GM18861 (cell line): ENCODE results near the gene DLG5.

ENCODE experiments used
- ATAC-seq: cut with Tn5 transposase; IDR thresholded peaks from one replicate; pipeline ENCODE4 v1.9.1; 2021; ENCODE audit not compliant: unreplicated experiment

The DLG5 gene

DNA sequence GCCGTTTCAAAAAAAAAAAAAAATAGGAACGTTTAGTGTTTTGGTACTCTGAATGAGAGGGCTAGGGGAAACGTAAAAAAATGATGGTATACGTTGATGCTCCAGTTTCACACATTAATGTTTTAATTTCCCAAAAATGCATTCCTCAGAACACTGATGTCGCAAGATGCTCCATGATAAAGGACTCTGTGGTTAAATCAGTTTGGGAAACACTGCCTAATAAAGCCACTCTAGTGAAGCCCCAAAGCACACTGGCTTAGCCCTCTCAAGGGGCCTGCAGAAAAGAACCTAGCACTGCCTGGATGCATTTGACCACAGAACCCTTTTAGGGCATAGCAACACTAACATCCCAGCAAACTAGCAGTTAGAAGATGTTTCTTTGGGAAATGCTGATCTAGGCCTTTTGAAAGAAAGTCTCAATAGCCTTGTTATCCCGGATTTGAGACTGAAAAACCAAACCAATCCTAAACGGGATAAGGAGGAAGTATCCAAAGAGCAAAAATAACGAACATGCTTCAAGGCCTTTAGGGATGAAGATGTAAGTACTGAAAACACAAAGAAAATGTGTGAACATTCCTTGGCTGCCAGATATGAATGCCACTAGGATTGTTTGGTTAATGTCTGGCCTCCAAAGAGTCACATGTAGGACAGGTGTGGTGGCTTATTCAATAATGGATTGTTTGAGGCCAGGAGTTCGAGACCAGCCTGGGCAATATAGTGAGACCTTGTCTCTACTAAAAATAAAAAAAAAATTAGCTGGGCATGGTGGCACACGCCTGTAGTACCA, 11.0 kb downstream of the DLG5 start:
- no peak for ATAC-seq

DNA sequence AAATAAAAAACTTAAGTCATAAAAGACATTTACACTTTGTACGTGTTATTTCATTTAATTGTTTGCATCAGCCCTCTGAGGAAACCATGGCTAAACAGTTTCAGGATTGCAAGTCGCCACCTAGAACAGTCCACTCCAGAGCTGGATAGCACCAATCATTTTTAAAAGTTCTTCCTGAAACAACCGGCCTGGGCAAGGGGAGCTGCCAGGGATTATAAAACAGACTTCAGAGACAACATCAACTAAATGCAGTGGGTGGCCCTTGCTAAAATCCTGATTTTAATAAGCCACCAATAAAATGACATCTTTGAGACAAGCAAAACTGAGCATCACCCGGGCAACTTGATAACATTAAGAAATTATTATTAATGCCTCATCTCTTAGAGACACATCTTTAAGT, 13.5 kb downstream of the DLG5 start:
- no peak for ATAC-seq

DNA sequence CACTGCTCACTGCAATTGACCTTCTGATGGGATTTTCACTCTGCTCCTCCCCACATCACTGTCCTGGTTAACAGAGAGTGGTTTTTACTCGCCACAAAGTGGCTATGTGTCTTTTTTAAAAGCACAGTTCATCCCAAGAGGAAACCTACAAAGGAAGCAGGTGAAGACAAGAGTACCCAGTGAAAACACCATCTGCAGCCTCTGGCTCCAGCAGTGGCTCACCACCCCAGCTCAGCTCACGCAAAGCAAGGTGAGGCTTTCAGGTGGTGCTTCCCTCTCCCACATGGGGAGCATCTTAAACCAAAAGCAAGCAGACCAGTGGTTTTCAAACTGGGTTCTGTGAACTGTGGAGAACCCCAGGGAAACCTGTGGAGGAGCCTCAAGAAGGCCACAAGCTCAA, 14.0 kb downstream of the DLG5 start:
- no peak for ATAC-seq

DNA sequence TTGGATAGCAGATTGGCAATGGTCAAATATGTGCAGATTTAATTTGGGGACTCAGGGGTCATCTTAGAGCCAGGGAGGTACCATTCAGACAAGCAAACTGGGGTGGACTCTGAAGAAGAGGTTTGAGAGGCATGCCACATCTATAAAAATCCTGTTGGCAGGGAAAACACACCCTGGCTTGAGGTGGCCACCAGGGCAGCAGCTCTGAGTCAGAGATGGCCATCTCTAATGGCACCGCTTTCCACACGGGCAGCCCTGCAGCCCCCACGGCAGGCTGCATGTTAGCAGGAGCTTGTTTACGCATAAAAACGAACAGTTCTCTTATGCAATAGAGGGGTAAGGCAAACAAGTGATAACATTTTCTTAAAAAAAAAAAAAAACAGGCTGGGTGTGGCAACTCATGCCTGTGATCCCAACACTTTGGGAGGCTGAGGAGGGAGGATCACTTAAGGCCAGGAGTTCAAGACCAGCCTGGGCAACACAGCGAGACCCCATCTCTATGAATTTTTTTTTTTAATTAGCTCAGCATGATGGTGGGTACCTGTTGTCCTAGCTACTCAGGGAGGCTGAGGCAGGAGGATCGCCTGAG, 14.9 kb downstream of the DLG5 start:
- no peak for ATAC-seq

DNA sequence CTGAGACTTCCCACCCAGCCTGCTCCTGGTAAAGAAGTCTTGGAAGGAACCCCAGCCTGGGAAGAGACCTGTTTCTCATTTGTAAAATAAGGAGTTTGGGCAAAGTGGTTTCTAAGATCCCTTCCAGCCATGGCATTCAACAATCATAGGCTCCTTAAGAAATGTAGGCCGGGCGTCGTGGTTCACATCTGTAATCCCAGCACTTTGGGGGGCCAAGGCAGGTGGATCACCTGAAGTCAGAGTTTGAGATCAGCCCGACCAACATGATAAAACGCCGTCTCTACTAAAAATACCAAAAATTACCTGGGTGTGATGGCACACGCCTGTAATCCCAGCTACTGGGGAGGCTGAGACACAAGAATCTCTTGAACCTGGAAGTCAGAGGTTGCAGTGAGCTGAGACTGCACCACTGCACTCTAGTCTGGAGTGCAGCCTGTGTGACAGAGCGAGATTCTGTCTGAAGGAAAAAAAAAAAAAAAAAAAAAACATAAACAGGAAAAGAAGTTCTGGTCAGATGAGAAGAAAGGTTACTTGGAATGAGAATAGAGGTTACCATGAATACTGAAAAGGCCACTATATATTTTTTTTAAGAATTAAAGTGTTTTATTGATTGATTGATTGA, 15.9 kb downstream of the DLG5 start:
- no peak for ATAC-seq

DNA sequence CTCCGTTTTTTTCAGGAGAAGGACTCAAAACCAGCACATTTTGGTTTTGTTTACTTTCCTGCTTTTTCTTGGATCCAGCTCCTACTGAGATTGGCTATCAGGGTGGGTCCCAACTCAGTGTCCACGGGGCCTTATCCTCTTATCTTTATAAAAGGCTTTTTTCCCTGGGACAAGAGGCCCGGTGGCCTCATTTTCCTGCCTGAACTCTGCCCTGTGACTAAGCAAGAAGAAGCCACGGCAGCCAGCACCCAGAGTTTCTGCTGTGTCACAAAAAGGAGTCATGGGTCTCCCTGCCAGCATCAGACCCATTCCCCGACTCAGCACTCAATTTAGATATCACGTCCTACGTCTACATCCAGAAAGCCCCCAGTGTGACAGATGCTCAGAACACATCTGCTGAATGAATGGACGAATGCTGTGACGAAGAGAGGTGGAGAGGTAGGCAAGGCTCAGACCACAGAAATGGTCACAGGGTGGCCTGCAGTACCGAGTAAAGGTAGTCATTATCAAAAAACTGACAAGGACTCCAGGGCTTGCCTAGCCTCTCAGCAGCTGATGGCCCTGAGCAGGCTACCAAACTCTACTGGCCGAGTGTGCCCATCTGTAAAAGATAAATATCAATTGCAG, 16.7 kb downstream of the DLG5 start:
- ATAC-seq, result no peak

DNA sequence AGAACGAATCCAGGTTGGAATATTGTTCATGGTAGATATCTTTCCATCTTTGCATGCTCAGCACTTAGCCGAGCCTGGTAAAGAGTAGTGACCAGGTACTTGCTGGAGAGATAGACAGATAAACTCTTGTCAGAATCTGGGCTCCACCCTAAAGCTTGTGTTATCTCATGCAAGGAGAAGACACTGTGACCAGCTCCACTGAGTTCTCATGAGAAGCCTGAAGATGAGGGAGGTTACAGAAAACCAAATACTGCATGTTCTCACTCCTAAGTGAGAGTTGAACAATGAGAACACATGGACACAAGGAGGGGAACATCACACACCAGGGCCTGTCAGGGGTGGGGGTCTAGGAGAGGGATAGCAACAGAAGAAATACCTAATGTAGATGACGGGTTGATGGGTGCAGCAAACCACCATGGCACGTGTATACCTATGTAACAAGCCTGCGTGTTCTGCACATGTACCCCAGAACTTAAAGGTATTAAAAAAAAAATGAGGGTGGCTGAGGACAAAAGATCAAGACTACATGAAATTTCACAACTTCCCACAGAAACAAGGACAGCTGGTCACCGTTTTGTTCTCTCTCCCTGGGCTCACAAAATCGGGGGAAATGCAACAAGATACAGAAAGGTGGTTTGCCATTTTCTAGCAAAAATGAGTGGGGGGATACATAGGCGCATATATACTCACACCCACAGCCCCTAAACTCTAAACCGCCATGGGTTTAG, 17.4 kb downstream of the DLG5 start:
- no peak for ATAC-seq

DNA sequence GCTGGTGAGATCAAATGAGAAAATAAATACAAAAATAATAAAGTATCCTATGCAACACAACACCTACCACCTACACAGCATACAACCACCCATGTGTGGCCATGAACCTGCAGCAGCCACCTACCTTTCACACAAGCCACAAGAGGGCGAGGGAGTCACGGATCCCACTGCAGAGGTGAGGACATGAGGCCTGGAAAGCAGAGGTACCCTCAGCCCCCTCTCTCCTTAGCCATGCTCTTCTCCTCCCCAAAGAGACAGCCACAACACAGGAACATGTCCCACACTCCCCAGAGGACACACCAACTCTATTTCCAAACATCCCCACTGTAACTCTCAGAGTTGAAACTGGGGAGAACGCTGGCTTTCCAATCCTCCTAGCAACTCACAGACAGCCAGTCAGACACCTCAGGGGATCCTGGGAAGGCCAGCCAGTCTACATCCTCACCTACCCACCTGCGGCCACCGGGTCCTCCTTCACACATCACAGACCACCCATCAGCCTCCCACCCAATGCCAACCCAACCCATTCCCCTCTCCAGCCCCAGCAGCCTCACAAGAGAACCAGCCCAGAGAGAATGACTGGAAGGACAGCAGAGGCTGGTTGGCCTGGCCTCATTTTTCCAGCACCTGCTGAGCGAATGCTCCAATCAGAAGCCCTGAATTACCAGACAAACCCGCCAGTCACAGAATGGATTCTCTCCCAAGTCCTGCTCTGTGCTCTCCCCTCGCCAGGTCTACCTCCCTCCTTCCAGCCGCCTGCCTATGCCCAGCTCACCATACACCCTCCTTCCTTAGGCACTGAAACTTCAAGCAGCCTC, 18.4 kb downstream of the DLG5 start:
- ATAC-seq, result no peak

DNA sequence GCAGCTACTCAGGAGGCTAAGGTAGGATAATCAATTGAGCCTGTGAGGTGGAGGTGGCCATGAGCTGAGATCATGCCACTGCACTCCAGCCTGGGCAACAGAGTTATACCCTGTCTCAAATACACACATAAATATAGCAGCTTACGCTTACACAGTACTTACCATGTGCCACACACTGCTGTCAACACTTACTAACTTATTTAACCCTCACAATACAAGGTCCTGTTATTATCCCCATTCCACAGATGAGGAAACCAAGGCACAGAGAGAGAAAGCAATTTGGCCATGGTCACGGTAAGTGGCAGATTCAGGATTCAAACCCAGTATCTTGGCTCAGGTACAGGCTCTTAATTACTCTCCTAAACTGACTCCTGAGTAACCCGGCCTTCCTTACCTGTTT, 19.1 kb downstream of the DLG5 start:
- no peak for ATAC-seq

DNA sequence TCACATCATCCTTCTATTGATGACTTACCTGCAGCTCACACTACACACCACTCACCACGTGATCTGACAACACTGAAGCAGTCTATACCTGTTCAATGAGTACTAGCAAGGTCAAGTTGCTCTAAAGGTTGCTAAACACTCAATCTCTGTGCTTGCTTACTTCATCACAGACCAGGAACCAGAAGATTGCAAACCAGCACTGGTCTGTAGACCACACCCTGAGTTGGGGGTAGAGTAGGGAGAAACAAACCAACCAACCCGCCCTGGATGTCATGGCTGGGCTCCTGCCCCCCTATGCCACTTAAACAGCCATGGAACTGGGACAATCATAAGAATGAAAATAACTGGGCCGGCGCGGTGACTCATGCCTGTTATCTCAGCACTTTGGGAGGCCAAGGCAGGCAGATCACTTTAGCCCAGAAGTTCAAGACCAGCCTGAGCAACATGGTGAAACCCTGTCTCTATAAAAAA, 19.6 kb downstream of the DLG5 start:
- ATAC-seq, result no peak

DNA sequence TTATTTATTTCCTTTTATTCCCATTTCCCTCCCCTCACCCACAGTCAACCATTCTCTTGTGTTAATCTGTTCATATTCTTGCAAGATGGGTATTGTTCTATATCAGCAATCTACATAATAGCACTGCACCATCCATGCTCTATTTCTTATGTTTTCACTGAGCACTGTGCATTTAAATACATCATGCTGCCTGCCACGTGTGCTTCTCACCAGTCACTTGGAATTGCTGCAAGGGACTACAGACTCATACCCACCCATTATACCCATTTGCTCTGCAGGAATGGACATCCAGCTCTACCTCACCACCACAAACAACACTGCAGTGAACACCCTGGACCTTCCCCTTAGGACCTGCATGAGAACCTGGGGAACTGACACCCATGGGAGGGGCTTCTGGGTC, 20.8 kb downstream of the DLG5 start:
- ATAC-seq, result no peak

DNA sequence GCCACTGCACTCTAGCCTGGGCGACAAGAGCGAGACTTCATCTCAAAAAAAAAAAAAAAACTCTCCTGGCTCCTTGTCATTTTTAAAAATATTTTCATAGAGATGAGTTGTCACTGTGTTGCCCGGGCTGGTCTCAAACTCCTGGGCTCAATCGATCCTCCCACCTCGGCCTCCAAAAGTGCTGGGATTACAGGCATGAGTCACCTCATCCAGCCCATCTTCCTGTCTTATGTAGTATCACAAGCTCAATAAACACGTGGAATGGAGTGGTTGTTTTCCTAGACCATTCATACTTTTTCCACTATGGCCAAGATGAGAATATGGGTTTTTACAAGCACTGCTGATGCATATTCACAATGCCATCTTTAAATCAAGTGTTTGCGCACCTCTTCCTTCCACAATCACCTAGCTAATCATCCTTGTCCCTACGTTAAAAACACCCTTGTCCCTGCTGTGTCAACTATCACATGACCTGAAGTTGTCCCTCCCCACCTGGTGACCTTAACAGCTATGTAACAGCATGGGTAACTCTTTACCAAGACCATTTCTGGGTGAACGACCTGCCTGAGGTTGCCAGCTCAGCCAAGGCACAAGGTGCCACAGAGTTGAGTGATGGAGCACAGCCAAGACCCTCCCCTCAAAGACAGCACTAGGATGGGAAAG, 21.3 kb downstream of the DLG5 start:
- no peak for ATAC-seq

DNA sequence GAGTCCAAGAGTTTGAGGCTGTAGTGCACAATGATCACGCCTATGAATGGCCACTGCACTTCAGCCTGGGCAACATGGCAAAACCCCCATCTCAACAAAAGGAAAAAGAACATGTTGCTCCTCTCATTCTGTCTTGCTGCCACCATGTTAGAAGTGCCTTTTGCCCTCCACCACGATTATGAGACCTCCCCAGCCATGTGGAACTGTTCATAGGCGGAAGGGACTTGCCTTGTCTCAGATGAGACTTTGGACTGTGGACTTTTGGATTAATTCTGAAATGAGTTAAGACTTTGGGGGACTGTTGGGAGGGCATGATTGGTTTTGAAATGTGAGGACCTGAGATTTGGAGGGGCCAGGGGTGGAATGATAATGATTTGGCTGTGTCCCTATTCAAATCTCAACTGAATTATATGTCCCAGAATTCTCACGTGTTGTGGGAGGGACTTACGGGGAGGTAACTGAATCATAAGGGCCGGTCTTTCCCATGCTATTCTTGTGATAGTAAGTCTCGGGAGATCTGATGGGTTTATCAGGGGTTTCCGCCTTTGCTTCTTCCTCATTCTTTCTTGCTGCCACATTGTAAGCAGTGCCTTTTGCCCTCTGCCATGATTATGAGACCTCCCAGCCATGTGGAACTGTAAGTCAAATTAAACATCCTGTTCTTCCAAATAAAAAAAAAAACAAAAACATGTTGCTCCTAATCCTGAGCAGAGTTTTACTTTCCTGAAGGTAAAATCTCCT, 22.3 kb downstream of the DLG5 start:
- no peak for ATAC-seq

DNA sequence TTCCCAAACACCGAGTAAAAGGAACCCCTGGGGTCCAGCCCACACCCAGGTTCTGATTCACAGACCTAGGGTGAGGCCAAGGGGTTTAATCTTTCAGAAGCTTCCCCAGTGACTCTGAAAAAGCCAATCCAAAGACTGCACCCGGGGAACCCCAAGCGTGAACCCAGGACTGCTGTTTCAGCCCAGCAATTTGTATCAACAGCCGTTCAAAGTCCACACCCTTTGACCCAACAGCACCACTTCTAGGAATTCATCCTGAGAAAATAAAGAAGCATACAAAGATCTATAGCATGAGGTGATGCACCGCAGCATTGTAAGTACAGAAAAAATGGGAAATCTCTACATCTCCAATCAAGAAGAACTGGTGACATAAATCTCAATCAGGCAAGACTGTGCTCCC, 24.4 kb downstream of the DLG5 start:
- ATAC-seq, result no peak

DNA sequence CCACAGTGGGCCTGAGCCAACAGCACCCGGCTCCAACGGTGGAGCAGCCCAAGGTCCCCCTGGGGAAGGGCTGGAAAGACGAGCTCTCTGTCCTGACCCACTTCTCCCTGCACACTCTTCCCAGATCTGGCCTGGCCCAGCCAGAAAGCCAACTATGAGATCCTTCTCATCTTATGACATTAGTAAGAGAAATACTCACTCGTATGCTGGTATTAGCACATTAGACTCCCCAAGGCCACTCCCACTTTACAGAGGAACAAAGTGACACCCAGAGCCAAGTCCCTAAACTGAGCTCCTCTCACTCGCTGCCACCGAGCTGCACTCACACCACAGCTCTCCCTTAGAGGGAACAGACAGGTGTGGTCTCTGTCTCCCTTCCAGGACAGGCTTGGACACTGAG, 24.8 kb downstream of the DLG5 start:
- ATAC-seq, result no peak

DNA sequence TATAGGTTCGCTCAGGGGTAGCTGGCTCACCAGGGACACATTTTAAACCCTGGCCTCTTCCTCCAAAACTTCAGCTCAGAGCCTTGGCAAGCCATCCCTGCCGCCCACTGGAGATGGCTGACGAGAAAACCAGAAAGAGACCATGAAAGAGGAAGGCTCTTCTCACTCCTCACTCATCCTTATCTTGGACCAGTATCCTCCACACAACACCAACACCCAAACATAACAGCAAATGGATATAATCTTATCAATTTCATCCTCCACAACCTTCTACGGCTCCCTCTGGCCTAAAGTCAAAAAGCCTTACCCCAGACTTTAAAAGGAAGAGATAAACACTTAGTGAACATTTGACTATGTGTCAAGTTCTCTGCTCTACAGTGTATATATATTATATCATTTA, 26.9 kb downstream of the DLG5 start:
- ATAC-seq, result no peak

DNA sequence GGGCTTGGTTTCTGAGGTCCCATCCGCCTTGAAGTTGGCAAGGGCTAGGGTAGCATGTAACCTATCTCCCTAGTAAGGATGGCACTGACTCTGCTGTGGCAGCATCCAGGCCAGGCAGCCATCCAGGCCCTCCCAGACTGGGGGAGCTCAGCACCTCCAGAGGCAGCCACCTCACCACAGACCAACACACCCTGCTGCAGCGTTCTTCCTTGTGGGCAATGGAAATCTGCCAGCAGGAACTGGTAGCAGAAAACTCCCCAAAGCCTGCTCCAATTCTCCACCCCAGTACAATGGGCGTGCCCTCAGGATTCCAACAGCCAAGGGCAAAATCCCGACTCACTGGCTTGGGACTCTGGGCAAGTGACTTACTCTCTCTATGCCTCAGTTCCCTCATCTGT, 27.5 kb downstream of the DLG5 start:
- no peak for ATAC-seq

DNA sequence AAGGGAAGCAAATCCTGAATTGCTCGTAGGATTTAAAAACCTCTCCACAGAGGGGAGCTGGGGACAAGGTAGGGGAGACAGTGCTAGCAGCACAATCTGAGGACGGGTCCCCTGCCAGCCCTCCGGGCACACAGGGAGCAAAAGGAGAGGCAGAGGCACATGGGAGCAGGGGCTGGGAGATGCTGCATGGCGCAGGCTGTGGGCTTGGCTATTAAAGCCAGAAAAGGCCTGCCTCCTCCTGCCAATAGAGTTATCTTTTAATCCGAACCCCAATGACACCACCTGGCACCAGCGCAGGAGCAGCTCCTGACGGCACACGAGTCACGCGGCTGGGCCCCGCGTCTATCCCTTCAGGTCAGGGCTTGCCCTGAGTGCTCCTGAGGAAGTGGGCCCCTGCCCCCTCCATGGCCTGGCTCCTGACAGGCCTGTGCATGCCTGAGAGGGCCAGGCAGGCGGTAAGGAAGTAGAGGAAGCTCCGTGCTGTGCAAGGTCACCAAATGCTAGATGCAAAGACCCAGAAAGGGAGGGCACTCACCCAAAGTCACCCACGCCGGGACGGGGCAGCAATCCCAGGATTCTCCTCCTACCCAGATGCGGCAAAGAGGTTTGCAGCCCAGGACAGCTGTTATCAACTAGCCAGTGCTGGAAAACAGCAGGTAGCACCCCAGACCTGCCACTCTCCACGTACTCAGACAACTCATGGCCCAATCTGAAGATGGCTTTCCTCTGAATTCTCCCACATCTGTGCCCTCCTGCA, 28.1 kb downstream of the DLG5 start:
- ATAC-seq, result no peak

DNA sequence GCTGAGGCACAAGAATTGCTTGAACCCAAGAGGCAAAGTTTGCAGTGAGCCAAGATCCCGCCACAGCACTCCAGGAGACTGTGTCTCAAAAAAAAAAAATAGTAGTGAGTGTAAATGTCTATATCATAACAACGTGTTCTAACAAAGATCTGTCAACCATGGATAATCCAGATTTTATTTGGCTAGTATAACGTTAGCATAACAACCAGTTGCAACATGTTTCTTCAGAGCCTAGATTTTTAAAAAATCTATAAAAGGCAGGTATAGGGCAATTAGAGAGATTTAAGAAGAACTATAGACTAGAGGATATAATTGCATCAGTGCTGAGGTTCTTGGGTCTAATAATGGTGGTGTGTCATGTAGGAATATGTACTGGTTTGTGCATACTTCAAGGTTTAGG, 30.5 kb downstream of the DLG5 start:
- ATAC-seq, result no peak
